Endodermal cell (in vitro differentiated cells): Measurements from ENCODE around the gene MAGEA8. TPM values are rescaled to one million over a fixed set of nuclear protein-coding genes. Genes with fewer than 3 reads are reported as not detected.

Experiments used
- DNase-seq: peaks from one replicate; pipeline ENCODE4 v3.0.0-alpha.2; 2017
- H3K27ac ChIP-seq: 2 replicates; pipeline ENCODE4 v1.5.1; 2013; ENCODE audit warnings: mild to moderate bottlenecking, low read depth, low read length, moderate library complexity
- H3K27me3 ChIP-seq: 2 replicates; pipeline ENCODE4 v1.6.1; 2013; ENCODE audit warnings: mild to moderate bottlenecking, low read length, moderate library complexity; ENCODE audit not compliant: insufficient read depth, control insufficient read depth, poor library complexity, severe bottlenecking
- H3K36me3 ChIP-seq: 2 replicates; pipeline ENCODE4 v1.7.0; 2013; ENCODE audit warnings: mild to moderate bottlenecking, low read length, moderate library complexity; ENCODE audit not compliant: control insufficient read depth, insufficient read depth
- H3K4me1 ChIP-seq: one replicate; pipeline ENCODE4 v1.7.0; 2013; ENCODE audit warnings: low read length; ENCODE audit not compliant: control insufficient read depth, insufficient read depth
- H3K4me3 ChIP-seq: 2 replicates; pipeline ENCODE4 v1.5.1; 2013; ENCODE audit warnings: mild to moderate bottlenecking, low read length, moderate library complexity
- H3K9ac ChIP-seq: 2 replicates; pipeline ENCODE4 v1.6.1; 2013; ENCODE audit warnings: mild to moderate bottlenecking, low read length, moderate library complexity; ENCODE audit not compliant: poor library complexity, severe bottlenecking; ENCODE audit errors: extremely low read depth
- H3K9me3 ChIP-seq: 2 replicates; pipeline ENCODE4 v1.6.1; 2013; ENCODE audit warnings: mild to moderate bottlenecking, low read length, moderate library complexity; ENCODE audit not compliant: control insufficient read depth
- H3K27ac Mint-ChIP-seq: 2 replicates; pipeline ENCODE4 v1.8.0; 2020; ENCODE audit warnings: mixed read lengths
- H3K27me3 Mint-ChIP-seq: 2 replicates; pipeline ENCODE4 v1.8.0; 2021; ENCODE audit warnings: mild to moderate bottlenecking, mixed read lengths; ENCODE audit not compliant: insufficient read depth
- H3K36me3 Mint-ChIP-seq: 2 replicates; pipeline ENCODE4 v1.8.0; 2020; ENCODE audit warnings: low read depth, mixed read lengths
- H3K4me1 Mint-ChIP-seq: 2 replicates; pipeline ENCODE4 v1.8.0; 2020; ENCODE audit warnings: mixed read lengths
- H3K4me3 Mint-ChIP-seq: 2 replicates; pipeline ENCODE4 v1.8.0; 2020; ENCODE audit warnings: mild to moderate bottlenecking, moderate library complexity, mixed read lengths
- H3K9me3 Mint-ChIP-seq: 2 replicates; pipeline ENCODE4 v1.8.0; 2020; ENCODE audit warnings: mild to moderate bottlenecking, mixed read lengths
- CTCF ChIP-seq: fragments of 200-600 bp; sonication (generic); conservative IDR thresholded peaks from 2 replicates; pipeline ENCODE4 v1.5.0; 2021; ENCODE audit warnings: antibody characterized with exemption, mild to moderate bottlenecking
- WGBS, 2 experiments: methylation state at CpG; one replicate each; pipeline versions ENCODE4 v1.1.5 to v1.1.7; 2013; ENCODE audit warnings: missing lambda C conversion rate in 2 of 2, mixed read lengths in 1 of 2; ENCODE audit not compliant: insufficient coverage in 1 of 2, insufficient read length in 1 of 2; 5-methylcytosine and 5-hydroxymethylcytosine counted together
- total RNA-seq, 2 donors: library from RNA; stranded (reverse); fragmentation: NEBNext Ultra II Directional in 1 of 2; extraction: Animal tissue kit (Norgen Biotek cat#: 25700) in 1 of 2; gene quantifications; 2 replicates in 1 of 2; 3 replicates in 1 of 2; pipeline ENCODE4 v1.2.1, GENCODE V29; 2021

The MAGEA8 gene
- total RNA-seq, 2 donors from 2014 or later, result not detected

- peaks cover 68% of the 10 kb centered on the region for H3K9me3 Mint-ChIP-seq
- no peak overlapping the region for H3K27ac Mint-ChIP-seq
- no peaks in the 10 kb centered on the region for H3K9me3 ChIP-seq
- H3K4me1 Mint-ChIP-seq, result peaks cover 19% of the 10 kb centered on the region
- no peaks in the 10 kb centered on the region for H3K27me3 Mint-ChIP-seq
- TF ChIP-seq CTCF, result no peak
- H3K27me3 ChIP-seq, result no peaks in the 10 kb centered on the region
- no peaks in the 10 kb centered on the region for H3K36me3 ChIP-seq
- H3K4me3 Mint-ChIP-seq, result no peak overlapping the region
- H3K4me3 ChIP-seq, result no peak overlapping the region
- H3K36me3 Mint-ChIP-seq, result peaks cover 10% of the 10 kb centered on the region
- no peak overlapping the region for H3K9ac ChIP-seq
- H3K4me1 ChIP-seq, result no peaks in the 10 kb centered on the region
- DNase-seq, result no peak
- no peak overlapping the region for H3K27ac ChIP-seq
Observed at GRCh38 chrX:149837167-149837566, 43.8 kb upstream of the MAGEA8 start.

GRCh38 chrX:149837639-149838038 lies 43.3 kb upstream of the MAGEA8 start:
- no peaks in the 10 kb centered on the region for H3K4me1 ChIP-seq
- no peaks in the 10 kb centered on the region for H3K27me3 Mint-ChIP-seq
- H3K27ac ChIP-seq, result no peak overlapping the region
- H3K36me3 Mint-ChIP-seq, result peaks cover 10% of the 10 kb centered on the region
- peaks cover 68% of the 10 kb centered on the region for H3K9me3 Mint-ChIP-seq
- TF ChIP-seq CTCF, result no peak
- H3K36me3 ChIP-seq, result no peaks in the 10 kb centered on the region
- H3K27ac Mint-ChIP-seq, result no peak overlapping the region
- H3K9me3 ChIP-seq, result no peaks in the 10 kb centered on the region
- no peaks in the 10 kb centered on the region for H3K27me3 ChIP-seq
- DNase-seq, result no peak
- no peak overlapping the region for H3K9ac ChIP-seq
- H3K4me3 Mint-ChIP-seq, result no peak overlapping the region
- H3K4me3 ChIP-seq, result no peak overlapping the region
- peaks cover 16% of the 10 kb centered on the region for H3K4me1 Mint-ChIP-seq

GRCh38 chrX:149841929-149842328 lies 39.1 kb upstream of the MAGEA8 start:
- Mint-ChIP-seq H3K9me3 (peaks cover 76% of the 10 kb centered on the region), H3K27me3 (no peaks in the 10 kb centered on the region), H3K4me1 (peaks cover 9% of the 10 kb centered on the region), H3K27ac (no peak overlapping the region), H3K4me3 (no peak overlapping the region), H3K36me3 (peaks cover 10% of the 10 kb centered on the region)
- WGBS, 2 experiments, result 100% methylated on average over 1 to 2 of the region's 2 CpGs
- Histone ChIP-seq H3K27ac (no peak overlapping the region), H3K27me3 (no peaks in the 10 kb centered on the region), H3K9me3 (no peaks in the 10 kb centered on the region), H3K36me3 (no peaks in the 10 kb centered on the region), H3K4me3 (no peak overlapping the region), H3K9ac (no peak overlapping the region), H3K4me1 (no peaks in the 10 kb centered on the region)
- TF ChIP-seq CTCF, result no peak
- DNase-seq, result no peak
